WTC11 (cell line): Measurements from ENCODE around the gene NAV2. TPM values are rescaled to one million over a fixed set of nuclear protein-coding genes. Genes with fewer than 3 reads are reported as not detected.

Experiments used
- ATAC-seq: fragments of 200-7000 bp; cut with Tn5 transposase; 2 replicates; pipeline ENCODE4 v1.10.0; 2021; ENCODE audit warnings: mild to moderate bottlenecking, moderate library complexity
- CTCF ChIA-PET: fragments of 300-600 bp; sonication (Branson Sonifier 250); formaldehyde crosslinking; loops from one replicate; lab custom pipeline; 2021; ENCODE audit warnings: antibody characterized with exemption; lab: Charles Lee
- POLR2A ChIA-PET: fragments of 350-600 bp; sonication (Branson Sonifier 250); formaldehyde crosslinking; loops from one replicate; lab custom pipeline; 2021; ENCODE audit warnings: antibody characterized with exemption; lab: Charles Lee
- DNase-seq: peaks from one replicate; pipeline ENCODE4 v3.0.0; 2021; ENCODE audit warnings: low spot score
- H3K27ac Mint-ChIP-seq: 2 replicates; pipeline ENCODE4 v1.8.0; 2021; ENCODE audit warnings: mixed read lengths
- H3K27me3 Mint-ChIP-seq: 2 replicates; pipeline ENCODE4 v1.8.0; 2021; ENCODE audit warnings: low read depth, mild to moderate bottlenecking, moderate library complexity, mixed read lengths
- H3K36me3 Mint-ChIP-seq: 2 replicates; pipeline ENCODE4 v1.8.0; 2021; ENCODE audit warnings: mixed read lengths
- H3K4me1 Mint-ChIP-seq: 2 replicates; pipeline ENCODE4 v1.8.0; 2022; ENCODE audit warnings: mixed read lengths
- H3K4me3 Mint-ChIP-seq: 2 replicates; pipeline ENCODE4 v1.8.0; 2021; ENCODE audit warnings: mild to moderate bottlenecking, moderate library complexity, mixed read lengths
- H3K9me3 Mint-ChIP-seq: 2 replicates; pipeline ENCODE4 v1.8.0; 2021; ENCODE audit warnings: mixed read lengths
- ATF1 ChIP-seq: sonication (generic); formaldehyde crosslinking; IDR thresholded peaks from 2 replicates; pipeline ENCODE4 v1.8.1; 2023; ENCODE audit warnings: mild to moderate bottlenecking, moderate library complexity, missing genetic modification reagents
- CREB1 ChIP-seq: sonication (generic); formaldehyde crosslinking; IDR thresholded peaks from 2 replicates; pipeline ENCODE4 v1.8.0; 2023; ENCODE audit warnings: mild to moderate bottlenecking, missing genetic modification reagents
- FOXJ3 ChIP-seq: sonication (generic); formaldehyde crosslinking; IDR thresholded peaks from 2 replicates; pipeline ENCODE4 v1.9.0; 2021; ENCODE audit warnings: missing genetic modification reagents, mild to moderate bottlenecking, borderline replicate concordance
- MYBL2 ChIP-seq: sonication (generic); formaldehyde crosslinking; IDR thresholded peaks from 2 replicates; pipeline ENCODE4 v1.8.1; 2023; ENCODE audit warnings: mild to moderate bottlenecking, moderate library complexity, missing genetic modification reagents
- NFATC4 ChIP-seq: fragments of 250-450 bp; sonication (Bioruptor Pico); IDR thresholded peaks from 2 replicates; pipeline ENCODE4 v1.9.0; 2021; ENCODE audit warnings: mild to moderate bottlenecking
- NFYB ChIP-seq: sonication (generic); formaldehyde crosslinking; conservative IDR thresholded peaks from 2 replicates; pipeline ENCODE4 v1.8.0; 2022; ENCODE audit warnings: low read depth, missing genetic modification reagents
- NR1H2 ChIP-seq: sonication (generic); formaldehyde crosslinking; IDR thresholded peaks from 2 replicates; pipeline ENCODE4 v1.9.0; 2021; ENCODE audit warnings: mild to moderate bottlenecking, moderate library complexity, missing genetic modification reagents
- NR2C2 ChIP-seq: sonication (generic); formaldehyde crosslinking; IDR thresholded peaks from 2 replicates; pipeline ENCODE4 v1.8.0; 2022; ENCODE audit warnings: mild to moderate bottlenecking, missing genetic modification reagents
- NR3C1 ChIP-seq: sonication (generic); formaldehyde crosslinking; conservative IDR thresholded peaks from 2 replicates; pipeline ENCODE4 v1.8.1; 2023; ENCODE audit warnings: low read depth, mild to moderate bottlenecking, missing genetic modification reagents
- PRRX2 ChIP-seq: fragments of 250-450 bp; sonication (Bioruptor Pico); IDR thresholded peaks from 2 replicates; pipeline ENCODE4 v1.8.0; 2021; ENCODE audit warnings: mild to moderate bottlenecking
- RELA ChIP-seq: sonication (generic); formaldehyde crosslinking; IDR thresholded peaks from 2 replicates; pipeline ENCODE4 v1.8.1; 2022; ENCODE audit warnings: missing genetic modification reagents, mild to moderate bottlenecking, borderline replicate concordance
- ZNF232 ChIP-seq: sonication (generic); formaldehyde crosslinking; IDR thresholded peaks from 2 replicates; pipeline ENCODE4 v1.8.0; 2022; ENCODE audit warnings: mild to moderate bottlenecking, missing genetic modification reagents
- ZNF317 ChIP-seq: sonication (generic); formaldehyde crosslinking; IDR thresholded peaks from 2 replicates; pipeline ENCODE4 v1.8.1; 2023; ENCODE audit warnings: low read depth, mild to moderate bottlenecking, moderate library complexity, missing genetic modification reagents, borderline replicate concordance
- total RNA-seq: library from RNA; stranded (reverse); gene quantifications from 3 replicates; pipeline ENCODE4 v1.2.3, GENCODE V29; 2021
- TF ChIP-seq, protein P1 (sequence below): sonication (generic); formaldehyde crosslinking; IDR thresholded peaks from 2 replicates; pipeline ENCODE4 v1.8.0; 2023; ENCODE audit warnings: missing genetic modification reagents, mild to moderate bottlenecking, borderline replicate concordance
- TF ChIP-seq, protein P2 (sequence below): sonication (generic); formaldehyde crosslinking; IDR thresholded peaks from 2 replicates; pipeline ENCODE4 v1.8.1; 2022; ENCODE audit warnings: mild to moderate bottlenecking, missing genetic modification reagents, moderate library complexity, borderline replicate concordance
- TF ChIP-seq, protein P3 (sequence below): fragments of 250-450 bp; sonication (Bioruptor Pico); IDR thresholded peaks from 2 replicates; pipeline ENCODE4 v1.9.0; 2021; ENCODE audit warnings: mild to moderate bottlenecking, borderline replicate concordance
- TF ChIP-seq, protein P4 (sequence below): fragments of 250-450 bp; sonication (Bioruptor Pico); IDR thresholded peaks from 2 replicates; pipeline ENCODE4 v1.8.0; 2021; ENCODE audit warnings: mild to moderate bottlenecking
- TF ChIP-seq, protein P5 (sequence below): sonication (generic); formaldehyde crosslinking; IDR thresholded peaks from 2 replicates; pipeline ENCODE4 v1.8.0; 2023; ENCODE audit warnings: mild to moderate bottlenecking, missing genetic modification reagents
- TF ChIP-seq, protein P6 (sequence below): sonication (generic); formaldehyde crosslinking; IDR thresholded peaks from 2 replicates; pipeline ENCODE4 v1.8.0; 2022; ENCODE audit warnings: mild to moderate bottlenecking, missing genetic modification reagents
- TF ChIP-seq, protein P7 (sequence below): sonication (generic); formaldehyde crosslinking; IDR thresholded peaks from 2 replicates; pipeline ENCODE4 v1.8.1; 2022; ENCODE audit warnings: mild to moderate bottlenecking, moderate library complexity, missing genetic modification reagents
- TF ChIP-seq, protein P8 (sequence below): fragments of 250-450 bp; sonication (Bioruptor Pico); IDR thresholded peaks from 2 replicates; pipeline ENCODE4 v1.9.0; 2021; ENCODE audit warnings: mild to moderate bottlenecking

NAV2 gene
- total RNA-seq, 1 experiment from 2014 or later: 42.8 TPM

DNA sequence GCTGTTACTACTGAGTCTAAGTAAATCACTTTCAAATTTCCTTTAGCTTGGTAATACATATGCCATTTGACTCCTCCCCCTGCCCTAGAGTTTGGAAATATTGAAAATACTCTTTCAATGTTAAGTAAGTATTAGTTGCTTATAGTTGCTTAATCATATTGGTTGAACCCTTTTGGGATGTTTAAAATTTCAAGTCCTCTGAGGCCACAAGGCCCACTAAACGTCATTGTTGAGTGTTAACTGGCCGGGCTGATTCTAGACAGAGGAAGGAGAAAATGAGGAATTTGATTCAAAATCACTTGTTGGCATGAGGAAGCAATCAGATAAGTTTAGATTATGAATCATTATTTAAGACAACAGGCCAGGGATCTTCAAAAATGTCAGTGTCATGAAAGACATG, 8.5 kb downstream of the NAV2 start (continued):
- TF ChIP-seq, protein P1, sequence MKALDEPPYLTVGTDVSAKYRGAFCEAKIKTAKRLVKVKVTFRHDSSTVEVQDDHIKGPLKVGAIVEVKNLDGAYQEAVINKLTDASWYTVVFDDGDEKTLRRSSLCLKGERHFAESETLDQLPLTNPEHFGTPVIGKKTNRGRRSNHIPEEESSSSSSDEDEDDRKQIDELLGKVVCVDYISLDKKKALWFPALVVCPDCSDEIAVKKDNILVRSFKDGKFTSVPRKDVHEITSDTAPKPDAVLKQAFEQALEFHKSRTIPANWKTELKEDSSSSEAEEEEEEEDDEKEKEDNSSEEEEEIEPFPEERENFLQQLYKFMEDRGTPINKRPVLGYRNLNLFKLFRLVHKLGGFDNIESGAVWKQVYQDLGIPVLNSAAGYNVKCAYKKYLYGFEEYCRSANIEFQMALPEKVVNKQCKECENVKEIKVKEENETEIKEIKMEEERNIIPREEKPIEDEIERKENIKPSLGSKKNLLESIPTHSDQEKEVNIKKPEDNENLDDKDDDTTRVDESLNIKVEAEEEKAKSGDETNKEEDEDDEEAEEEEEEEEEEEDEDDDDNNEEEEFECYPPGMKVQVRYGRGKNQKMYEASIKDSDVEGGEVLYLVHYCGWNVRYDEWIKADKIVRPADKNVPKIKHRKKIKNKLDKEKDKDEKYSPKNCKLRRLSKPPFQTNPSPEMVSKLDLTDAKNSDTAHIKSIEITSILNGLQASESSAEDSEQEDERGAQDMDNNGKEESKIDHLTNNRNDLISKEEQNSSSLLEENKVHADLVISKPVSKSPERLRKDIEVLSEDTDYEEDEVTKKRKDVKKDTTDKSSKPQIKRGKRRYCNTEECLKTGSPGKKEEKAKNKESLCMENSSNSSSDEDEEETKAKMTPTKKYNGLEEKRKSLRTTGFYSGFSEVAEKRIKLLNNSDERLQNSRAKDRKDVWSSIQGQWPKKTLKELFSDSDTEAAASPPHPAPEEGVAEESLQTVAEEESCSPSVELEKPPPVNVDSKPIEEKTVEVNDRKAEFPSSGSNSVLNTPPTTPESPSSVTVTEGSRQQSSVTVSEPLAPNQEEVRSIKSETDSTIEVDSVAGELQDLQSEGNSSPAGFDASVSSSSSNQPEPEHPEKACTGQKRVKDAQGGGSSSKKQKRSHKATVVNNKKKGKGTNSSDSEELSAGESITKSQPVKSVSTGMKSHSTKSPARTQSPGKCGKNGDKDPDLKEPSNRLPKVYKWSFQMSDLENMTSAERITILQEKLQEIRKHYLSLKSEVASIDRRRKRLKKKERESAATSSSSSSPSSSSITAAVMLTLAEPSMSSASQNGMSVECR: no peak
- TF ChIP-seq, protein P2, sequence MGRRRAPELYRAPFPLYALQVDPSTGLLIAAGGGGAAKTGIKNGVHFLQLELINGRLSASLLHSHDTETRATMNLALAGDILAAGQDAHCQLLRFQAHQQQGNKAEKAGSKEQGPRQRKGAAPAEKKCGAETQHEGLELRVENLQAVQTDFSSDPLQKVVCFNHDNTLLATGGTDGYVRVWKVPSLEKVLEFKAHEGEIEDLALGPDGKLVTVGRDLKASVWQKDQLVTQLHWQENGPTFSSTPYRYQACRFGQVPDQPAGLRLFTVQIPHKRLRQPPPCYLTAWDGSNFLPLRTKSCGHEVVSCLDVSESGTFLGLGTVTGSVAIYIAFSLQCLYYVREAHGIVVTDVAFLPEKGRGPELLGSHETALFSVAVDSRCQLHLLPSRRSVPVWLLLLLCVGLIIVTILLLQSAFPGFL (CRISPR knock-in tag): no peak
- TF ChIP-seq, all 79 proteins: peak for 0

DNA sequence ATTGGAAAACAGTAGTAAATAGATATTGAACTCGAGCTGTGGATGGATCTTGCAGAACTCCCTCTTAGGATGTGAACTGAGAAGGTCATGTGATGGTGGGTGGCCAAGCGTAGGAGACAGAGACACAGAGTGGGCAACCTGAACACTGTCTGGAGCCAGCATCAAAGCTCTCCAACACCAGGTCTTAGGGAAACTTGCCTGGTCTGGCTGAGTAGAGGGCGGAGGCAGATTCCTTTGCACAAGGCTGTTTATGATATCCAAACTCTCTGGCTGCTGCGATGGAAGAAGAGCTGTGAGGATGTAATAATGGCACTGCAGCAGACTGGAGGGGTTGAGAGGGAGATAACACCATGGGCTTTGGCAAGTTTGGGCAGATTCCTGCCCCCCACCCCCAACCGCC, 10.1 kb downstream of the NAV2 start:
- CTCF ChIA-PET: interaction anchor here (1.5 kb wide), 1 partner anchor 181 kb away, joined by 4 read pairs; no protein-coding TSS in a partner anchor
- ATAC-seq (no peak), DNase-seq (no peak)
- Mint-ChIP-seq H3K27ac (no peak overlapping the region), H3K9me3 (no peaks in the 10 kb centered on the region), H3K36me3 (no peaks in the 10 kb centered on the region), H3K4me3 (no peak overlapping the region), H3K27me3 (no peaks in the 10 kb centered on the region; the same call in 1 of the 2 replicates), H3K4me1 (peaks cover 3% of the 10 kb centered on the region; the same call in 1 of the 2 replicates)
- POLR2A ChIA-PET: no interaction called here
- TF ChIP-seq, protein P3, sequence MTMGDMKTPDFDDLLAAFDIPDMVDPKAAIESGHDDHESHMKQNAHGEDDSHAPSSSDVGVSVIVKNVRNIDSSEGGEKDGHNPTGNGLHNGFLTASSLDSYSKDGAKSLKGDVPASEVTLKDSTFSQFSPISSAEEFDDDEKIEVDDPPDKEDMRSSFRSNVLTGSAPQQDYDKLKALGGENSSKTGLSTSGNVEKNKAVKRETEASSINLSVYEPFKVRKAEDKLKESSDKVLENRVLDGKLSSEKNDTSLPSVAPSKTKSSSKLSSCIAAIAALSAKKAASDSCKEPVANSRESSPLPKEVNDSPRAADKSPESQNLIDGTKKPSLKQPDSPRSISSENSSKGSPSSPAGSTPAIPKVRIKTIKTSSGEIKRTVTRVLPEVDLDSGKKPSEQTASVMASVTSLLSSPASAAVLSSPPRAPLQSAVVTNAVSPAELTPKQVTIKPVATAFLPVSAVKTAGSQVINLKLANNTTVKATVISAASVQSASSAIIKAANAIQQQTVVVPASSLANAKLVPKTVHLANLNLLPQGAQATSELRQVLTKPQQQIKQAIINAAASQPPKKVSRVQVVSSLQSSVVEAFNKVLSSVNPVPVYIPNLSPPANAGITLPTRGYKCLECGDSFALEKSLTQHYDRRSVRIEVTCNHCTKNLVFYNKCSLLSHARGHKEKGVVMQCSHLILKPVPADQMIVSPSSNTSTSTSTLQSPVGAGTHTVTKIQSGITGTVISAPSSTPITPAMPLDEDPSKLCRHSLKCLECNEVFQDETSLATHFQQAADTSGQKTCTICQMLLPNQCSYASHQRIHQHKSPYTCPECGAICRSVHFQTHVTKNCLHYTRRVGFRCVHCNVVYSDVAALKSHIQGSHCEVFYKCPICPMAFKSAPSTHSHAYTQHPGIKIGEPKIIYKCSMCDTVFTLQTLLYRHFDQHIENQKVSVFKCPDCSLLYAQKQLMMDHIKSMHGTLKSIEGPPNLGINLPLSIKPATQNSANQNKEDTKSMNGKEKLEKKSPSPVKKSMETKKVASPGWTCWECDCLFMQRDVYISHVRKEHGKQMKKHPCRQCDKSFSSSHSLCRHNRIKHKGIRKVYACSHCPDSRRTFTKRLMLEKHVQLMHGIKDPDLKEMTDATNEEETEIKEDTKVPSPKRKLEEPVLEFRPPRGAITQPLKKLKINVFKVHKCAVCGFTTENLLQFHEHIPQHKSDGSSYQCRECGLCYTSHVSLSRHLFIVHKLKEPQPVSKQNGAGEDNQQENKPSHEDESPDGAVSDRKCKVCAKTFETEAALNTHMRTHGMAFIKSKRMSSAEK (CRISPR knock-in tag): no peak
- no peak for TF ChIP-seq MYBL2 (CRISPR knock-in tag)
- TF ChIP-seq, protein P4, sequence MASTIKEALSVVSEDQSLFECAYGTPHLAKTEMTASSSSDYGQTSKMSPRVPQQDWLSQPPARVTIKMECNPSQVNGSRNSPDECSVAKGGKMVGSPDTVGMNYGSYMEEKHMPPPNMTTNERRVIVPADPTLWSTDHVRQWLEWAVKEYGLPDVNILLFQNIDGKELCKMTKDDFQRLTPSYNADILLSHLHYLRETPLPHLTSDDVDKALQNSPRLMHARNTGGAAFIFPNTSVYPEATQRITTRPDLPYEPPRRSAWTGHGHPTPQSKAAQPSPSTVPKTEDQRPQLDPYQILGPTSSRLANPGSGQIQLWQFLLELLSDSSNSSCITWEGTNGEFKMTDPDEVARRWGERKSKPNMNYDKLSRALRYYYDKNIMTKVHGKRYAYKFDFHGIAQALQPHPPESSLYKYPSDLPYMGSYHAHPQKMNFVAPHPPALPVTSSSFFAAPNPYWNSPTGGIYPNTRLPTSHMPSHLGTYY (CRISPR knock-in tag): no peak
- TF ChIP-seq, protein P5, sequence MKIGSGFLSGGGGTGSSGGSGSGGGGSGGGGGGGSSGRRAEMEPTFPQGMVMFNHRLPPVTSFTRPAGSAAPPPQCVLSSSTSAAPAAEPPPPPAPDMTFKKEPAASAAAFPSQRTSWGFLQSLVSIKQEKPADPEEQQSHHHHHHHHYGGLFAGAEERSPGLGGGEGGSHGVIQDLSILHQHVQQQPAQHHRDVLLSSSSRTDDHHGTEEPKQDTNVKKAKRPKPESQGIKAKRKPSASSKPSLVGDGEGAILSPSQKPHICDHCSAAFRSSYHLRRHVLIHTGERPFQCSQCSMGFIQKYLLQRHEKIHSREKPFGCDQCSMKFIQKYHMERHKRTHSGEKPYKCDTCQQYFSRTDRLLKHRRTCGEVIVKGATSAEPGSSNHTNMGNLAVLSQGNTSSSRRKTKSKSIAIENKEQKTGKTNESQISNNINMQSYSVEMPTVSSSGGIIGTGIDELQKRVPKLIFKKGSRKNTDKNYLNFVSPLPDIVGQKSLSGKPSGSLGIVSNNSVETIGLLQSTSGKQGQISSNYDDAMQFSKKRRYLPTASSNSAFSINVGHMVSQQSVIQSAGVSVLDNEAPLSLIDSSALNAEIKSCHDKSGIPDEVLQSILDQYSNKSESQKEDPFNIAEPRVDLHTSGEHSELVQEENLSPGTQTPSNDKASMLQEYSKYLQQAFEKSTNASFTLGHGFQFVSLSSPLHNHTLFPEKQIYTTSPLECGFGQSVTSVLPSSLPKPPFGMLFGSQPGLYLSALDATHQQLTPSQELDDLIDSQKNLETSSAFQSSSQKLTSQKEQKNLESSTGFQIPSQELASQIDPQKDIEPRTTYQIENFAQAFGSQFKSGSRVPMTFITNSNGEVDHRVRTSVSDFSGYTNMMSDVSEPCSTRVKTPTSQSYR (CRISPR knock-in tag): no peak
- TF ChIP-seq NR2C2: no peak
- no peak for TF ChIP-seq ZNF232 (CRISPR knock-in tag)
- no peak for TF ChIP-seq PRRX2 (CRISPR knock-in tag)
- no peak for TF ChIP-seq ZNF317
- no peak for TF ChIP-seq FOXJ3
- TF ChIP-seq, protein P6, sequence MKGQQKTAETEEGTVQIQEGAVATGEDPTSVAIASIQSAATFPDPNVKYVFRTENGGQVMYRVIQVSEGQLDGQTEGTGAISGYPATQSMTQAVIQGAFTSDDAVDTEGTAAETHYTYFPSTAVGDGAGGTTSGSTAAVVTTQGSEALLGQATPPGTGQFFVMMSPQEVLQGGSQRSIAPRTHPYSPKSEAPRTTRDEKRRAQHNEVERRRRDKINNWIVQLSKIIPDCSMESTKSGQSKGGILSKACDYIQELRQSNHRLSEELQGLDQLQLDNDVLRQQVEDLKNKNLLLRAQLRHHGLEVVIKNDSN: no peak
- no peak for TF ChIP-seq NR3C1
- TF ChIP-seq NR1H2: no peak
- TF ChIP-seq RELA (CRISPR knock-in tag): no peak
- TF ChIP-seq, protein P7, sequence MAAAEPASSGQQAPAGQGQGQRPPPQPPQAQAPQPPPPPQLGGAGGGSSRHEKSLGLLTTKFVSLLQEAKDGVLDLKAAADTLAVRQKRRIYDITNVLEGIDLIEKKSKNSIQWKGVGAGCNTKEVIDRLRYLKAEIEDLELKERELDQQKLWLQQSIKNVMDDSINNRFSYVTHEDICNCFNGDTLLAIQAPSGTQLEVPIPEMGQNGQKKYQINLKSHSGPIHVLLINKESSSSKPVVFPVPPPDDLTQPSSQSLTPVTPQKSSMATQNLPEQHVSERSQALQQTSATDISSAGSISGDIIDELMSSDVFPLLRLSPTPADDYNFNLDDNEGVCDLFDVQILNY (CRISPR knock-in tag): no peak
- TF ChIP-seq NFATC4 (CRISPR knock-in tag): no peak
- TF ChIP-seq NFYB: no peak
- TF ChIP-seq, protein P8, sequence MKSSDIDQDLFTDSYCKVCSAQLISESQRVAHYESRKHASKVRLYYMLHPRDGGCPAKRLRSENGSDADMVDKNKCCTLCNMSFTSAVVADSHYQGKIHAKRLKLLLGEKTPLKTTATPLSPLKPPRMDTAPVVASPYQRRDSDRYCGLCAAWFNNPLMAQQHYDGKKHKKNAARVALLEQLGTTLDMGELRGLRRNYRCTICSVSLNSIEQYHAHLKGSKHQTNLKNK: no peak
- no peak for TF ChIP-seq ATF1
- TF ChIP-seq CREB1 (CRISPR knock-in tag): no peak
